Stimulated activated CD8-positive, alpha-beta memory T cell treated with anti-CD3 and anti-CD28 coated beads, Interleukin-12 subunit alpha, Interleukin-12 subunit beta, amount 100 ng/mL, for 1 hour (primary cell): Measurements from ENCODE around the gene PLEKHG4B.
"Not testable (repeated sequence)": the region's sequence is repeated elsewhere in the genome, so short reads cannot be mapped to it uniquely, and the experiment has no call there.

Experiments used
- DNase-seq: peaks from one replicate; pipeline ENCODE4 v3.0.0-alpha.2; 2020; ENCODE audit warnings: low read depth

PLEKHG4B gene, protein sequence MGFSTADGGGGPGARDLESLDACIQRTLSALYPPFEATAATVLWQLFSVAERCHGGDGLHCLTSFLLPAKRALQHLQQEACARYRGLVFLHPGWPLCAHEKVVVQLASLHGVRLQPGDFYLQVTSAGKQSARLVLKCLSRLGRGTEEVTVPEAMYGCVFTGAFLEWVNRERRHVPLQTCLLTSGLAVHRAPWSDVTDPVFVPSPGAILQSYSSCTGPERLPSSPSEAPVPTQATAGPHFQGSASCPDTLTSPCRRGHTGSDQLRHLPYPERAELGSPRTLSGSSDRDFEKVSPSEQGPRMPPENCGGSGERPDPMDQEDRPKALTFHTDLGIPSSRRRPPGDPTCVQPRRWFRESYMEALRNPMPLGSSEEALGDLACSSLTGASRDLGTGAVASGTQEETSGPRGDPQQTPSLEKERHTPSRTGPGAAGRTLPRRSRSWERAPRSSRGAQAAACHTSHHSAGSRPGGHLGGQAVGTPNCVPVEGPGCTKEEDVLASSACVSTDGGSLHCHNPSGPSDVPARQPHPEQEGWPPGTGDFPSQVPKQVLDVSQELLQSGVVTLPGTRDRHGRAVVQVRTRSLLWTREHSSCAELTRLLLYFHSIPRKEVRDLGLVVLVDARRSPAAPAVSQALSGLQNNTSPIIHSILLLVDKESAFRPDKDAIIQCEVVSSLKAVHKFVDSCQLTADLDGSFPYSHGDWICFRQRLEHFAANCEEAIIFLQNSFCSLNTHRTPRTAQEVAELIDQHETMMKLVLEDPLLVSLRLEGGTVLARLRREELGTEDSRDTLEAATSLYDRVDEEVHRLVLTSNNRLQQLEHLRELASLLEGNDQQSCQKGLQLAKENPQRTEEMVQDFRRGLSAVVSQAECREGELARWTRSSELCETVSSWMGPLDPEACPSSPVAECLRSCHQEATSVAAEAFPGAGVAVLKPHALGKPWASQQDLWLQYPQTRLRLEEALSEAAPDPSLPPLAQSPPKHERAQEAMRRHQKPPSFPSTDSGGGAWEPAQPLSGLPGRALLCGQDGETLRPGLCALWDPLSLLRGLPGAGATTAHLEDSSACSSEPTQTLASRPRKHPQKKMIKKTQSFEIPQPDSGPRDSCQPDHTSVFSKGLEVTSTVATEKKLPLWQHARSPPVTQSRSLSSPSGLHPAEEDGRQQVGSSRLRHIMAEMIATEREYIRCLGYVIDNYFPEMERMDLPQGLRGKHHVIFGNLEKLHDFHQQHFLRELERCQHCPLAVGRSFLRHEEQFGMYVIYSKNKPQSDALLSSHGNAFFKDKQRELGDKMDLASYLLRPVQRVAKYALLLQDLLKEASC (N-terminal part only)

DNA sequence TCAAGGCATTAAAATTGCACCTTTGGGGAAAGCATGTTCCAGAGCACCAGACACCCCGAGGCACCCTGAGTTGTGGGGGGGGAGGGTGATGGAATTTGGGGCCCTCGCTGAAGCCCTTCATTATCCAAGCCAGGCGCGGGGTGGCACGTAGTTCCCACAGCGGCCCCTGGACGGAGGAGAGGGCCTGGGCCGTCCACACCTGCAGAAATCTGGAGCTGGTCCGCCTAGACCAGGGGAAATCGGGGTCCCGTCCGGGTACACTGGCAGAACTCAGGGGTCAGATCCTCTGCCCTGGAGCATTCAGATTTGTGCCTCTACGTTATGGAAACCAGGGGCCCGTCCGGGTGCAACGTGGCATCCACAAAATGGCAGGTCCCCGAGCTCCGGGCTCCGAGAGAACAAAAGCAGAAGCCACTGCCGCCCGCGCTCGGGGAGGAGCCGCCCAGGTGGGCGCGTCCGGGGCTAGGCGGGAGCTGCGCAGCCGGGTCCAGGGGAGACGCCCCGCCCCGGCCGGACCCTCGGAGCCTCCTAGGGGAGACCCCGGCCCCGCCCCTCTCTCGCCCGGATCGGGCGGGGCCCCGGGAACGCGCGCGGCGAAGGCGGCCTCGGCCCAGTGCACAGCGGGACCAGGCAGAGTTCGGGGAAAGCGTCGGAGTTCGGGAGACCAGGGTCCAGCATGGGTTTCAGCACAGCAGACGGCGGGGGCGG lies at the start of gene PLEKHG4B:
Gene PLEKHG4B (plus strand): TSS at position 613 of the 708 bp plus-strand sequence. CDS start 64 bp downstream, at position 677.
- no peak for DNase-seq

DNA sequence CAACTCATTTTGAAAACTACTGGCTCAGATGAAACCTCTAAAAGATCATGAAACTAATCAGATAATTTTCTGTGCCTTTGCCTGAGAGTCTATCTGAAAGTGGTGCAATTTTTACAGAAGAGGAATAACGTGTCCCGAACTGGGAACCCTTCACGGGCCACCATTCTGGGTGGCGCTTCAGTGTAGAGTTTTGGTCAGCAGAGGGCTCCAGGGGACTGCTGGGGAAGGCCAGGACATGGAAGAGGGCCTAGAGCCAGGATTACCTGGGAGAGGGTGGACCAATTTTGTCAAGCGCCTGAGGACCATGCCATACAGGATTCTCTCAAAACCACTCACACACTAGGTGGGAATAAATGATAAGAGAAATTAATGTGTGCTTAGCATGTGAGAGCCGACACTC lies 49.7 kb upstream of the PLEKHG4B start:
- DNase-seq = no peak

DNA sequence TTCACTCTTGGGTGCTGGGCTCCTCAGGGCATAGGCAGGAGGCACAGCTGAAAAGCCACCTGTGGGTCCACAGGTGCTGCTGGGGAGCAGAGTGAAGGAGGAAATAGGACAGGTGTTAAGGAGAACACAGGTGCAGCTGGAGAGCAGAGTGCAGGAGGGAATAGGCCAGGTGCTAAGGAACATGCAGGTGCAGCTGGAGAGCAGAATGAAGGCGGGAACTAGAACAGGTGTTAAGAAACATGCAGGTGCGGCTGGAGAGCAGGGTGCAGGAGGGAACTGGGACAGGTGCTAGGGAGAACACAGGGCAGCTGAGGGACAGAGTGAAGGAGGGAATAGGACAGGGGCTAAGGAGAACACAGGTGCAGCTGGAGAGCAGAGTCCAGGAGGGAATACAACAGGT lies 43.8 kb upstream of the PLEKHG4B start:
- no peak for DNase-seq

DNA sequence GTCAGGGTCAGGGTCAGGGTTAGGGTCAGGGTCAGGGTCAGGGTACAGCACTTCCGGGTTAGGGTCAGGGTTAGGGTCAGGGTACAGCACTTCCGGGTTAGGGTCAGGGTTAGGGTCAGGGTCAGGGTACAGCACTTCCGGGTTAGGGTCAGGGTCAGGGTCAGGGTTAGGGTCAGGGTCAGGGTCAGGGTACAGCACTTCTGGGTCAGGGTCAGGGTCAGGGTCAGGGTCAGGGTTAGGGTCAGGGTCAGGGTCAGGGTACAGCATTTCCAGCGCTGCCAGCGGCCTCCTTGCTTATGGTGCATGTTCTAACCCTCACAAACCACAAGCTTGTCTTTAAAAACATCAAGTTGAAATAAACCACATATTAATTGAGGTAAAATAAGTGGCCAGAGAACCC lies 42.4 kb upstream of the PLEKHG4B start:
- DNase-seq = not testable (repeated sequence)

DNA sequence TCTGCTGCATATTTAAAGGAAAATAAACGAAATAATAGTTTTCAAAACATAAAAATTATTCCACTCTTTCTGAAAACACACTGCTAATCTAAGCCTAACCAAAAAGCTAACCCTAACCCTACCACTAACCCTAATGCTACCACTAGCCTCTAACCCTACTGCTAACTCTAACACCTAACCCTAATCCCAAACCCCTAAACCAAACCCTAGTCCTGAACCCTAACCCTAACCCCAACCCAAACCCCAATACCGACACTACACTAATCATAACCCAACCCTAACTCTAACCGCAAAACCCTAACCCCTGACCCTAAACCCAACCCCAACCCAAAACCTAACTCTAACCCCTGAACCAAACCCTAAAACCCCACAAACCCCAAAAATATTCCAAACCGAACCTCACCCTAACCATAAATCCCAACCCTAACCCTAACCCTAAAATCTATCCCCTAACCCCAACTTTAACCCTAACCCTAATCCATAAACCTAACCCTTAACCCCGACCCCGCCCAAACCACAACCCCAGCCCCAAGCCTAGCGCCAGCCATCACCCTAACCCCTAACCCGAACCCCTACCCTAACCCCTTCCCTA lies 41.9 kb upstream of the PLEKHG4B start:
- DNase-seq = no peak

DNA sequence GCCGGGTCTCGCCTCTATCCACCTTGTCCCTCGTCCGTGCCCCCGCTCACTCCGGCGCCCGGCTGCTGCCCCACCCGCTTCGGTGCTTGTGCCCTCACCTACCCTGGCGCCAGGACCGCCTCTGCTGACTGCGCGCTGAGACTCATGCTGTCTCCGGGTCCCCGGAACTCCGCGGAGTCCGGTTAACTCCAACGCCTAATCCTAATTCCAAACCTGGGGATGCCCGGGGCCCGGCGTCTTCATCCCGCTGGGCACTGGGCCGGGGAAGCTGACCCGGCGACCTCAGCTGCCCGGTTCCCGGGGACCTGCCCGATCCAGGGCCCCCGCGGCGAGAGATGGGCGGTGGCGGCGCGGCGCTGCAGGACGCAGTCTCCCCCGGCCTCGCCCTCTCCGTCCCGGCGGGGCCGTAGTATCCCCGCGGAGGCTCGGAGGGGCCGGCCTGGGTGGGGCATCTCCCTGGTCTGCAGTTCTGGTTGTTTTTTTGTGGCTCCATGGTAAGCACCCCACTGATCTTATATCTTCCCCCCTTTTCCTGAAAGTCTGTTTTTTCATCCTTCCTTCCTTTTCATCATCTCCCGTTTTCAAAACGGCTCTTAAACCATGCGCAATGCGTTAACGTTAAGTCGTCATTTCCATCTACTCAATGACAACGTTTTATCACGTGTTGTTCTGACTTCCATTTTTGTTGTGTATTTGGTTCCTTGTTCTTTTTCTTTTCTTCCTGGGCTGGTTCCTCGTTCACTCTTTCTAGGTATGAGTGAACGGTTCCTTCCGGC lies 41.1 kb upstream of the PLEKHG4B start:
- no peak for DNase-seq

DNA sequence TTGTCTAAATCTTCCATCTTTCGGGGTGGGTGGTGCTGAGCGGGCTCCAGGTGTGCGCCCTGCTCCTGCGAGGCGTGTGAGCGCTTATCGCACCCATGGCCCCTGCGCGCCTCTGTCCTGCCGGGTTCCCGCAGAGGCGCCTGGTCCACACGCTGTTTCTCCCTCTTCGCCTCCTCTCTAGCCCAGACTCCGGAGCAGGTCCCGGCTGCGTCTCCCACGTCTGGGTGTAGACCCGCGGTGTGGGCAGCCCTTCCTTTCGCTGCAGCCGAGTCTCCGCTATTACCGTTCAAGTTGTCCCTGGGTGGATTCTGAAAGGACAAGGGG lies 40.5 kb upstream of the PLEKHG4B start:
- no peak for DNase-seq

DNA sequence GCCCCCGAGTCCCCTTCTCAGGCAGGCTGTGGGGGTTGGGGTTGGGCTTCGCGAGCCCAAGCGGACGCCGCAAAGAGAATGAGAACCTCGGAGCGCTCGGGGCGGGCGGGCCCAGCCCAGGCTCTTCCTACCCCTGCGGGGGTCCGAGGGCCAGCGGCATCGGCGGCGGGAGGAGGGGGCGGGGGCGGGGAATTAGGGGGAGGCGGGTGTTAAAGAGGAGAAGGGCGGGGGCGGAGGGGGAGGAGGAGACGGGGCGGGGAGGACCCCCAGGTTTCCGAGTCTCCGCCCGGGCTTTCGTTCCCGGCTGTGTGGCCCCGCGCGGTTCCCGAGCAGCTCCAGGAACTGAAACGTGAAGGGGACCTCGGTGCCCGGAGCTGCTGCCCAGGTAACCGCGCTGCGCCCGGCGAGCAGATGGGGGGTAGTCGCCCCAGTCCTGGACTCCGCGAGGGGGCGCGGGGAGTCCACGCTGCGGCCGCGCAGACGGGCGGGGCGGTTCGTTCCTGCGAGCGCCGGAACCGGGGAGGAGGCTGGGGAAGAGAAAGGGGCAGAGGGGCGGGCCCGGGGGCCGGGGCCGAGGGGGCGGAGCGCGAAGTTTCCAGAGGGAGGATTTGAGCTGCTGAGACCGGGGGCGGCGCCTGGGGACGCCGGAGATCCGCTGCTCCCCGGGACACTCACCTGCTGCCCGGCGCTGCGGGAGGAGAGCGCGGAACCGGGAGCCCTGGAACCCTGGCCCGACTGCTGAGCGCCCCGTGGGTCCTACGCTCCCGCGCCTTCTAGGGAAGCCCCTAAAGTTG lies 38.4 kb upstream of the PLEKHG4B start:
- DNase-seq = no peak

DNA sequence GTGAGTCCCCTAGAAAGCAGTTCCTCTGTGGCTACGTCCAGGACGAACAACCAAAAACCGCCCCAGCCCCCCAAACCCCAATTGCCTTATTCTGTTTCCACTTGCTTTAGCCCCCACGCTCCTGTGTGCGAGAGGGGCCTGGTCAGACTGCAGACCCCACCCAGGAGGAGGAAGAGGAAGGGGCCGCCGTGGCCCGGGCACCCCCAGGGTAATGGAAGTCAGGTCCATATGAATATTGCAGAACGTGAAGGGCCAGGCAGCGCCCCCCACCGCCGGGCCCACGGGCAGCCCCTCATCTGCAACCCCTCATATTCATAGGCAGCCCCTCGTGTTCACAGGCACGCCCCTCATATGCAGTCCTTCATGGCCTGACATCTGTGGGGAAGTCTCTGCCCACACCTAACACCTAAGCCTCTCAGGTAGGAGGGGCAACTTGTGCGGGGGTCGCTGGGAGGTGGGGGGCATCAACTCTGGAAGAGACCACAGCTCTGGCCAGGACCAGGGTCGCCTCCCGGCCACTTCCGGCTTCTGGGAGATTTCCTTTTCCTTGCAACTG lies 37.7 kb upstream of the PLEKHG4B start:
- DNase-seq = no peak

DNA sequence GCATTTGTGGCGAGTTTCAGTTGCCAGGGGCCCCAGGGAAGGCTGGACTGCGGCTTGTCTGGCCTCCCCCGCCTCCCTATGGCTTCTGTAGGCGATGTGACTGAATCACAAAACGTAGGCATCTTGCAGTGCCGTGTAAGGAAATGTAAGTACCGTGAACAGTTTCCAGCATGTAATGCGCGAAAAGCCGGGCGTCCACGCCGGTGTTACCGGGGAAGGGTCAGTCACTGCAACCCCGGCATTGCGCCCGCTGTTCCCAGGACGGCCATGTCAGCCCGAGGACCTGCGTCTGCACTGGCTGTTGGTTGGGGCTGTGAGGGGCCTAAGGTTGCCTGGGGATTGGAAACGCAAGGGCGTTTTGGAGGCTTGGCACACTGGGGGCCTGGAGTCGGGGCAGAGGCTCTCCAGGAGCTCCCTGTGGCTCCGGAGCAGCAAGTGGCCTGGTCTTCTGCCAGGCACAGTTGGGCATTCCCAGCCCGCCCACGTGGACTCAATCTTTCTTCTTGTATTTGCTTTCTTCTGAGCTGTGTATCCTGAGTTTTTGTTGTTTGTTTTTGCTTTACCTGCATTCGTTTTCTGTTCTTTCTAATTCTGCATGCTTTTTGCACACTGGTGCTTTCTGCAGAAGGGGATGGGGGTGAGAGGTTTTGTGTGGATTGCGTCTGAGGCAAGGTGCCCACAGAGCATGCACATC lies 36.9 kb upstream of the PLEKHG4B start:
- DNase-seq = no peak

DNA sequence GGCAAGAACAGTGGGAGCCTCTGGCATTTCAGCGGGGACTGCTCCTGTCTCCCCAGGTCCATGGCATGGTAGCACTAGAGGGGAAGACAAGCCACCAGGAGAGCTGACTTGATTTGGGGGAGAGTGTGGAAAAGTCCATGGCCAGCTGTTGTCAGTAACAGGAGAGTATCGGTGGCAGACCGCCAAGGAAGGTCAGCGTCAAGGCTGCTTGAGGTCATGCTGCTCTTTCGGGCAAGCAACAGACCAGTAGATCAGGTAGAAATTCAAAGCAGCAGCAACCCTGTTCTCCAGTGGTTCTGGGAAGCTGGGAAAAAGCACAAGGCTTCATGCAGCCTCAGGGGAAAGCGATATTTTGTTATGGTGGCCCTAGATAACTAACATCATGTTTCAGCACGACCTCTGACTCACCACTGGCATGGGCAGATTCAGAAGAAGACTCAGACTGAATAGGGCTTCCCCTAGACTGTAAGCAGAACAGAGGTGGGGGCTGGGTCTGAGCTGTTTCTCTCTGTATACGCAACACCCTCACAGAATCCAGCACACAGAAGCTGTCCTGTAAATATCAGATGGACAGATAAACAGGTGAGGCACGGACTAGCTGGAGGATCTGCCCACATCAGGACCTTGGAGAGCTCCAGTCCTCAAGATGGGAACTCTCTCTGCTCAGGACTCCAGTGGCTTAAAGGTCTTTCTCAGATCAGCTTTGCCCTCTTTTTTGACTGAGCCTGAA lies 35.2 kb upstream of the PLEKHG4B start:
- DNase-seq = no peak

DNA sequence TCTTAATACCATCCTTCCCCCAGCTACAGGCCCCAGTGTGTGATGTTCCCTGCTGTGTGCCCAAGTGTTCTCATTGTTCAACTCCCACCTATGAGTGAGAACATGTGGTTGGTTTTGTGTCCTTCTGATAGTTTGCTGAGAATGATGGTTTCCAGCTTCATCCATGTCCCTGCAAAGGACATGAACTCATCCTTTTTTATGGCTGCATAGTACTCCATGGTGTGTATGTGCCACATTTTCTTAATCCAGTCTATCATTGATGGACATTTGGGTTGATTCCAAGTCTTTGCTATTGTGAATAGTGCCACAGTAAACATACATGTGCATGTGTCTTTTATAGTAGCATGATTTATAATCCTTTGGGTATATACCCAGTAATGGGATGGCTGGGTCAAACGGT lies 31.7 kb upstream of the PLEKHG4B start:
- not testable (repeated sequence) for DNase-seq

DNA sequence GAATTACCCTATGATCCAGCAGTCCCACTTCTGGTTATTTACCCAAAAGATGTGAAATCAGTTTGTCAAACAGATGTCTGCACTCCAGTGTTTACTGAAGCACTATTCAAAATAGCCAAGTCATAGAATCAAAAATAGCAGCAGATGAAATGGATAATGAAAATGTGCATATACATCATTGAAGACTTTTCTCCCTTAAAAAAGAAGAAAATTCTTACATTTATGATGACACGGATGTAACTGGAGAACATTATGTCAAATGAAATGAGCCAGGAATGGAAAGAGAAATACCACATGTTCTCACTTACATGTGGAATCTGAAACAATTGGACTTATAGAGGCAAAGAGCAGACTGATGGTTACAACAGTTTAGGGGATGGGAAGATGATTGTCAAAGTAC lies 21.5 kb upstream of the PLEKHG4B start:
- DNase-seq = no peak

DNA sequence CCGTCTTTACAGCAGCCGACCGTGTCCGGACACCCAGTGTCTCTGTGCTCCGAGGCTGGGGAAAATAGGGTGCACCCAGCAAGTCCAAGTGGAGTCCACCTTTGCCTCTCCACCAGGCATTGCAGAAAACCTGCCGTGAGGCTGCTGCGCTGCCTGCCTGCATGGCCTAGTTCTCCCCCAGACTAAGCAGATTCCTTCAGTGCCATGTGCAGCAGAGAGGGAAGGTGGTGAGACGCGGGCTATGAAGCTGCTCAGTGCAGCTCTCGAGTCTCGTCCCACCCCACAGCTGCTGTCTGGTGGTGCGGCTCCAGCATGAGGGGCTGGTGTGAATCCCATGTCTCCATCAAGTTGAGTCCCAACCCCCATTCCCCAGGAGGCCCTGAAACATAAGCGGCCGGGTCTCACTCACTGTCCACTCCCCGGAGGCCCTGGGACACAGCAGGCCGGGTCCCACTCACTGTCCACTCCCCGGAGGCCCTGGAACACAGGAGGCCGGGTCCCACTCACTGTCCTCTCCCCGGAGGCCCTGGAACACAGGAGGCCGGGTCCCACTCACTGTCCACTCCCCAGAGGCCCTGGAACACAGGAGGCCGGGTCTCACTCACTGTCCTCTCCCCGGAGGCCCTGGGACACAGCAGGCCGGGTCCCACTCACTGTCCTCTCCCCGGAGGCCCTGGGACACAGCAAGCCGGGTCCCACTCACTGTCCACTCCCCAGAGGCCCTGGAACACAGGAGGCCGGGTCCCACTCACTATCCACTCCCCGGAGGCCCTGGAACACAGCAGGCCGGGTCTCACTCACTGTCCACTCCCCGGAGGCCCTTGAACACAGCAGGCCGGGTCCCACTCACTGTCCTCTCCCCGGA lies 19.4 kb upstream of the PLEKHG4B start:
- DNase-seq = not testable (repeated sequence)

DNA sequence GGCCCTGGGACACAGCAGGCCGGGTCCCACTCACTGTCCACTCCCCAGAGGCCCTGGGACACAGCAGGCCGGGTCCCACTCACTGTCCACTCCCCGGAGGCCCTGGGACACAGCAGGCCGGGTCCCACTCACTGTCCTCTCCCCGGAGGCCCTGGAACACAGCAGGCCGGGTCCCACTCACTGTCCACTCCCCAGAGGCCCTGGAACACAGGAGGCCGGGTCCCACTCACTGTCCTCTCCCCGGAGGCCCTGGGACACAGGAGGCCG lies 18.9 kb upstream of the PLEKHG4B start:
- DNase-seq = not testable (repeated sequence)

DNA sequence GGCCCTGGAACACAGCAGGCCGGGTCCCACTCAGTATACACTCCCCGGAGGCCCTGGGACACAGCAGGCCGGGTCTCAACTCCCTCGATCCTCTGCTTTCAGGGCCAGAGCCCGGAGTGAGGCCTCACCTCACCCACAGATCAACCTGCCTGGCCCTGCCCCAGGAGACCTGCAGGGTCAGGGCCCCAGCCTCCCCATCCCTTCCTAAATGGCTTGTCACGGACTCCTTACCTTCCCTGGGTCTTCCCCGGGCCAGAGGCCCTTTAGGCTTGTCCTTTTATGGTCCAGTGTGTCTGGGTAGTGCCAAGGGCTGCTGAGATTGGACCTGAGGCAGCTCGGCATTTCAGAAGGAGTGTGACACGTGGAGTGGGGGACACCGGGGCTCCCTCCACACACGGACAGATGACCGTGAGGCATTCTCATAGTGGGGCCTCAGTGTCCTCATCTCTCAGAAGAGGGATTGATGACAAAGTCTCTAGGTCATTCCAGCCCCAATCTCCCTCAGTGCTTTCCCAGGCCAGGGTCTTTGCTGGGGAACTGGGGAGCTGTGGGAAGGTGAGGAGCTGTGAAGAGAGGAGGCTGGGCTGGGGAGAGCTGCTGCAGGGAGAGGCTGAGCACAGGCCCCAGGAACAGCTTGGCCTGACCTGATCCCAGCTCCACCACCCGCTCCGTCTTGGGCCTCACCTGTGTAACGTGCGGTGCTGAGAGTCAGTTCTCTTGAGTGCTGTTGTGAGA lies 18.0 kb upstream of the PLEKHG4B start:
- DNase-seq = no peak
